ENCODE measurements around the gene FAM171A2. TPM values are rescaled to one million over a fixed set of nuclear protein-coding genes. Genes with fewer than 3 reads are reported as not detected.
"Not testable (repeated sequence)": the region's sequence is repeated elsewhere in the genome, so short reads cannot be mapped to it uniquely, and the experiment has no call there.

Gene FAM171A2
- polyA plus RNA-seq, 2 of the 4 experiments (the other 2 are of a cell fraction) = 1.8 to 3.9 TPM

- H3K4me2 ChIP-seq; H3K27ac ChIP-seq; H3K9me3 ChIP-seq; H3K4me1 ChIP-seq; FAIRE-seq; DNase-seq (ENCODE audit: low read depth in 1 of 2, low spot score in 1 of 2); POLR2A ChIA-PET; H3K4me3 ChIP-seq; ATAC-seq: not testable (repeated sequence)
- WGBS (ENCODE audit: missing lambda C conversion rate) = 87% methylated on average over 17 of the region's 17 CpGs
- CTCF ChIA-PET = interaction anchor here (1.1 to 13.4 kb wide), 6 partner anchors 8 to 153 kb away, joined by 3 to 140 read pairs (median 6); partner anchors contain the start of gene FAM171A2
Measured at GRCh38 chr17:44369414-44370023, 5.9 kb upstream of the FAM171A2 start.

- H3K27ac ChIP-seq; H3K4me1 ChIP-seq; DNase-seq (ENCODE audit: low read depth in 1 of 2, low spot score in 1 of 2); H3K4me2 ChIP-seq; ATAC-seq; H3K9me3 ChIP-seq; POLR2A ChIA-PET; H3K4me3 ChIP-seq; FAIRE-seq: not testable (repeated sequence)
- WGBS (ENCODE audit: missing lambda C conversion rate) = 84% methylated on average over 31 of the region's 42 CpGs
- CTCF ChIA-PET = interaction anchor here (1.1 to 13.4 kb wide), 9 partner anchors 7 to 154 kb away, joined by 3 to 140 read pairs (median 4); partner anchors contain the start of gene FAM171A2
Measured at GRCh38 chr17:44368391-44369243, 5.0 kb upstream of the FAM171A2 start.

- ATAC-seq (no peak), DNase-seq (ENCODE audit: low read depth in 1 of 2, low spot score in 1 of 2) (no peak), FAIRE-seq (no peak)
- no peak for TF ChIP-seq ESRRA (IDR thresholded peaks at IDR 0.05; ENCODE audit: borderline replicate concordance, low read length)
- TF ChIP-seq MAFK (IDR thresholded peaks at IDR 0.05; ENCODE audit: partially characterized antibody) = no peak
- TF ChIP-seq PHF8 (IDR thresholded peaks at IDR 0.05; ENCODE audit: borderline replicate concordance, low read depth) = no peak
- no peak for TF ChIP-seq MAZ (IDR thresholded peaks at IDR 0.05; ENCODE audit: borderline replicate concordance, low read depth, low read length)
- no peak for TF ChIP-seq KDM5A (IDR thresholded peaks at IDR 0.05)
- no peak for TF ChIP-seq BCL3 (IDR thresholded peaks at IDR 0.05)
- no peak for TF ChIP-seq HEYL (CRISPR knock-in tag; IDR thresholded peaks at IDR 0.05)
- no peak for TF ChIP-seq CHD2 (IDR thresholded peaks at IDR 0.05; ENCODE audit: low read length, partially characterized antibody)
- TF ChIP-seq NFE2L2 (conservative IDR thresholded peaks at IDR 0.05; ENCODE audit: low read length) = no peak
- no peak for TF ChIP-seq PBX3 (IDR thresholded peaks at IDR 0.05)
- TF ChIP-seq CHD4 (IDR thresholded peaks at IDR 0.05; ENCODE audit: borderline replicate concordance) = no peak
- no peak for TF ChIP-seq ZNF302 (CRISPR knock-in tag; IDR thresholded peaks at IDR 0.05)
- TF ChIP-seq GATA3 (IDR thresholded peaks at IDR 0.05; ENCODE audit: borderline replicate concordance) = no peak
- TF ChIP-seq USF2 (IDR thresholded peaks at IDR 0.05) = no peak
- TF ChIP-seq HMGXB4 (CRISPR knock-in tag; IDR thresholded peaks at IDR 0.05; ENCODE audit: borderline replicate concordance) = no peak
- TF ChIP-seq CBX8 (IDR thresholded peaks at IDR 0.05) = no peak
- TF ChIP-seq FOSB (CRISPR knock-in tag; IDR thresholded peaks at IDR 0.05) = no peak
- ChIA-PET POLR2A (no interaction called here), CTCF (interaction anchor here (1.0 to 11.1 kb wide), 8 partner anchors 8 to 157 kb away, joined by 3 to 179 read pairs (median 4); no protein-coding TSS in a partner anchor)
- Histone ChIP-seq H3K4me2 (no peak overlapping the region), H3K9me3 (no peaks in the 10 kb centered on the region), H3K27ac (no peak overlapping the region), H3K4me1 (peaks cover 4% of the 10 kb centered on the region), H3K4me3 (no peak overlapping the region)
- 52% methylated on average over 7 of the region's 7 CpGs for WGBS (ENCODE audit: missing lambda C conversion rate)
Measured at GRCh38 chr17:44367231-44367979, 3.8 kb upstream of the FAM171A2 start.

- H3K4me3 ChIP-seq; H3K27ac ChIP-seq; ATAC-seq; POLR2A ChIA-PET; H3K9me3 ChIP-seq; FAIRE-seq; DNase-seq (ENCODE audit: low read depth in 1 of 2, low spot score in 1 of 2); H3K4me2 ChIP-seq: not testable (repeated sequence)
- H3K4me1 ChIP-seq = peaks cover 20% of the 10 kb centered on the region
- CTCF ChIA-PET = interaction anchor here (0.6 to 11.1 kb wide), 8 partner anchors 10 to 77 kb away, joined by 3 to 179 read pairs (median 9); no protein-coding TSS in a partner anchor
- 87% methylated on average over 5 of the region's 5 CpGs for WGBS (ENCODE audit: missing lambda C conversion rate)
Measured at GRCh38 chr17:44365051-44365450, 1.4 kb upstream of the FAM171A2 start.
